PFSK-1 (cell line): Measurements from ENCODE around the gene MOB3A.

Experiments used
- FOXP2 ChIP-seq: optimal IDR thresholded peaks from 2 replicates; pipeline ENCODE3; 2011; ENCODE audit warnings: borderline replicate concordance, control low read depth, inconsistent platforms; ENCODE audit not compliant: insufficient read depth; ENCODE audit errors: extremely low read length, extremely low read depth
- POLR2AphosphoS5 ChIP-seq: IDR thresholded peaks from 2 replicates; pipeline ENCODE4 v1.6.1; 2012; ENCODE audit warnings: low read depth, mild to moderate bottlenecking, control low read depth, low read length, moderate library complexity
- SIN3A ChIP-seq: IDR thresholded peaks from 2 replicates; pipeline ENCODE4 v1.6.1; 2012; ENCODE audit warnings: mild to moderate bottlenecking, low read length, moderate library complexity, borderline replicate concordance; ENCODE audit not compliant: insufficient read depth
- TAF1 ChIP-seq: IDR thresholded peaks from 2 replicates; pipeline ENCODE4 v1.6.1; 2012; ENCODE audit warnings: low read length, control low read depth, borderline replicate concordance; ENCODE audit not compliant: insufficient read depth
- TF ChIP-seq, protein P1 (sequence below), 2 experiments: IDR thresholded peaks; 2 replicates each; pipeline versions ENCODE4 v1.6.1 to v1.8.0; 2011 to 2012; ENCODE audit warnings: low read depth in 2 of 2, low read length in 2 of 2, control low read depth in 1 of 2, inconsistent platforms in 1 of 2, mild to moderate bottlenecking in 1 of 2, moderate library complexity in 1 of 2; ENCODE audit not compliant: insufficient read depth in 1 of 2

Gene MOB3A

DNA sequence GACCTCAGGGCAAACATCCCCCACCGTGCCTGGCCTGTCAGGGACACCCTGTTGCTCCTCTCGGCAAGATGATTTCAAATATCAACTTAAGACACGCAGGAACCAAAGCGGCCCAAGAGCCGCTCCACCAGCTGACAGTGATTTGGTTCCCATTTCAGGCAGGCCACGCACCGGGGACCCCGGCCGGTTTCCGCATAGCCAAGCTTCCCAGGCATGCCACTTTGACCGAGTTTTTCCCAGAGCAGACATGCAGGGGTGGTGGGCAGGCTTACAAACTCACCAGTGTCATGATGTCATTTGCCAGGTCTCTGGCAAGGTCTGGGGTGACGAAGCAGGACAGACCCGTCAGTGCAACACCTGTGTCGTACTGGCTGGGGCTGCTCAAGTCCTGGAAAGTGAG, 36.1 kb upstream of the MOB3A start:
- TF ChIP-seq FOXP2 (no peak), POLR2AphosphoS5 (no peak), TAF1 (no peak), SIN3A (no peak)
- TF ChIP-seq, protein P1, sequence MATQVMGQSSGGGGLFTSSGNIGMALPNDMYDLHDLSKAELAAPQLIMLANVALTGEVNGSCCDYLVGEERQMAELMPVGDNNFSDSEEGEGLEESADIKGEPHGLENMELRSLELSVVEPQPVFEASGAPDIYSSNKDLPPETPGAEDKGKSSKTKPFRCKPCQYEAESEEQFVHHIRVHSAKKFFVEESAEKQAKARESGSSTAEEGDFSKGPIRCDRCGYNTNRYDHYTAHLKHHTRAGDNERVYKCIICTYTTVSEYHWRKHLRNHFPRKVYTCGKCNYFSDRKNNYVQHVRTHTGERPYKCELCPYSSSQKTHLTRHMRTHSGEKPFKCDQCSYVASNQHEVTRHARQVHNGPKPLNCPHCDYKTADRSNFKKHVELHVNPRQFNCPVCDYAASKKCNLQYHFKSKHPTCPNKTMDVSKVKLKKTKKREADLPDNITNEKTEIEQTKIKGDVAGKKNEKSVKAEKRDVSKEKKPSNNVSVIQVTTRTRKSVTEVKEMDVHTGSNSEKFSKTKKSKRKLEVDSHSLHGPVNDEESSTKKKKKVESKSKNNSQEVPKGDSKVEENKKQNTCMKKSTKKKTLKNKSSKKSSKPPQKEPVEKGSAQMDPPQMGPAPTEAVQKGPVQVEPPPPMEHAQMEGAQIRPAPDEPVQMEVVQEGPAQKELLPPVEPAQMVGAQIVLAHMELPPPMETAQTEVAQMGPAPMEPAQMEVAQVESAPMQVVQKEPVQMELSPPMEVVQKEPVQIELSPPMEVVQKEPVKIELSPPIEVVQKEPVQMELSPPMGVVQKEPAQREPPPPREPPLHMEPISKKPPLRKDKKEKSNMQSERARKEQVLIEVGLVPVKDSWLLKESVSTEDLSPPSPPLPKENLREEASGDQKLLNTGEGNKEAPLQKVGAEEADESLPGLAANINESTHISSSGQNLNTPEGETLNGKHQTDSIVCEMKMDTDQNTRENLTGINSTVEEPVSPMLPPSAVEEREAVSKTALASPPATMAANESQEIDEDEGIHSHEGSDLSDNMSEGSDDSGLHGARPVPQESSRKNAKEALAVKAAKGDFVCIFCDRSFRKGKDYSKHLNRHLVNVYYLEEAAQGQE (IDR thresholded peaks at IDR 0.05; ENCODE audit: insufficient read depth in 1 of 2, low read depth in 2 of 2, low read length in 2 of 2): no peak

DNA sequence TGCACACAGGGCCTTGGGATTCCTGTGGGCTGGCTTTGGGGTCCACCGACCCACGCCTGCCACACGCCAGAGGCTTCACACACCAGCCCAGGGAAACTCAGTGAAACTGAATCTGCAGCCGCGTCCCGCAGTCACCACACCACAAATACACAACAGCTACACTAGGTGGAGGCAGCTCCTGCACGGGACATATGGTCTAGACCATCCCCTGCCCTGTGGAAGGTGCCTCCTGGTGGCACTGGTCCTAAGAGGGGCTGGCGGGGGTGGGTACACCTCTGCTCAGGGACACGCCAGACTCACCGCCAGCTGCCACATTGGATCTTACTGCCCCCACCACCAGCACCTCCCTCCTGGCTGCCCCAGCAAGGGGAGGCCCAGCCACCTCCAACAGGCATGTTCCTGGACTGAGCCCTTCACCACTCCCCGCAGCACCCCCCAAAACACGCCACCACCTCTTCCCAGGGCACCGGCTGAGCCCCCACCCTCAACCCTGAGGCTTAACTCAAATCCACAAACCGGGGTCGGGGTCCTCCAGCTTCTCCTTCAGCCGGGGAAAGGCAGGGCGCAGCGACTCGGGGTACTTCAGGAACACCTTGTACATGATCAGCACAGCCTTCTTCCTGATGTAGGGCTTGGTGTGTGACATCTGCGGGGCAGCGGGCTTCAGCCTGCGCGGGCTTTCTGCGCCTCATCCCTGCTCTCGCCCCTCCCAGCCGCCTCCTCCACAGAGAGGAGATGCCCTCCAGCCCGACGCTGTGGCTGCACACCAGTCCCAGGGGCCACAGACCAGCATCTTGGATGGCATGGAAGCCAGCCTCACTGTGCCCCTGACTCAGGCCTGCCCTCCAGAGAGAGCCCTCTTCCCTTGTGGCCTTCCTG, 34.0 kb upstream of the MOB3A start:
- TF ChIP-seq, protein P1 (IDR thresholded peaks at IDR 0.05; ENCODE audit: insufficient read depth in 1 of 2, low read depth in 2 of 2, low read length in 2 of 2): no peak
- TF ChIP-seq SIN3A (no peak), POLR2AphosphoS5 (no peak), TAF1 (no peak), FOXP2 (no peak)

DNA sequence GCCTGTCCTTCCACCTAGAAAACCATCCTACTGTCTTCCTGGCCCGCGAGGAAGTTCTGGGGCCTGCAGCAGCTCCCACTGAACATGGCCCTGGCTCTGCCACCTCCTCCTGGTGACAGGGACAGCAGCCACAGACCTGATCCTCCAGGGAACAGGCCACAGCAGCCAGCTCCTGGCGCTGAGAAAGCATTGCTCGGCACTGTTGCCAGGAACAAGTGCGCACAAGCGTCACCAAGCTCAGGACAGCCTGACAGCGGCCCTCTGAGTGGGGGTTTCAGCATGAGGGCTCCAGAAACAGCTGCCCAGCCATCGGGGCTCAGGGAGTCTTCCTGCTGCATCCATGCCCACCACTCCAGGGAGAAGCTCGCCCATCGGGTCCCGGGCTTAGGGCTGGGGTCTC, 33.4 kb upstream of the MOB3A start:
- TF ChIP-seq FOXP2 (no peak), TAF1 (no peak), SIN3A (no peak), POLR2AphosphoS5 (no peak)
- TF ChIP-seq, protein P1 (IDR thresholded peaks at IDR 0.05; ENCODE audit: insufficient read depth in 1 of 2, low read depth in 2 of 2, low read length in 2 of 2): no peak

DNA sequence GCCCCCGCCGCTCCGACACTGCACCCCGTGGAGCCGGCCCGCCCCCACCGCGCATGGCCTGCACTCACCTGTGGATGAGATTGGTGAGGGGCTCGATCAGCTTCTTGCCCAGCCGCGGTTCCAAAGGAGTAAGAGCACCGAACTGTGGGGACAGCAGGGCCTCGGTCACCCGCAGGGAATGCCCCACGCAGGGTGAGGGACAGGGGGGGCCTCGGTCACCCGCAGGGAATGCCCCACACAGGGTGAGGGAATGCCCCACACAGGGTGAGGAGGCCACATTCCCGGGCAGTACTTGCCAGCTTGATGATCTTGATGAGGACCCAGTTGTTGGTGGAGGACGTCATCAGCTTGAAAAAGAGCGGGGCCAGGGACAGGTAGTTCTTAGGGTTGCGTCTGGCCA, 32.9 kb upstream of the MOB3A start:
- TF ChIP-seq TAF1 (no peak), FOXP2 (no peak), SIN3A (no peak), POLR2AphosphoS5 (no peak)
- TF ChIP-seq, protein P1 (IDR thresholded peaks at IDR 0.05; ENCODE audit: insufficient read depth in 1 of 2, low read depth in 2 of 2, low read length in 2 of 2): no peak
